ENCODE results near the gene DDX18. TPM values are rescaled to one million over a fixed set of nuclear protein-coding genes. Genes with fewer than 3 reads are reported as not detected.

DDX18 gene
- 10 to 100 TPM; 30.2 to 82.7 (median 53.3) TPM for total RNA-seq

DNA sequence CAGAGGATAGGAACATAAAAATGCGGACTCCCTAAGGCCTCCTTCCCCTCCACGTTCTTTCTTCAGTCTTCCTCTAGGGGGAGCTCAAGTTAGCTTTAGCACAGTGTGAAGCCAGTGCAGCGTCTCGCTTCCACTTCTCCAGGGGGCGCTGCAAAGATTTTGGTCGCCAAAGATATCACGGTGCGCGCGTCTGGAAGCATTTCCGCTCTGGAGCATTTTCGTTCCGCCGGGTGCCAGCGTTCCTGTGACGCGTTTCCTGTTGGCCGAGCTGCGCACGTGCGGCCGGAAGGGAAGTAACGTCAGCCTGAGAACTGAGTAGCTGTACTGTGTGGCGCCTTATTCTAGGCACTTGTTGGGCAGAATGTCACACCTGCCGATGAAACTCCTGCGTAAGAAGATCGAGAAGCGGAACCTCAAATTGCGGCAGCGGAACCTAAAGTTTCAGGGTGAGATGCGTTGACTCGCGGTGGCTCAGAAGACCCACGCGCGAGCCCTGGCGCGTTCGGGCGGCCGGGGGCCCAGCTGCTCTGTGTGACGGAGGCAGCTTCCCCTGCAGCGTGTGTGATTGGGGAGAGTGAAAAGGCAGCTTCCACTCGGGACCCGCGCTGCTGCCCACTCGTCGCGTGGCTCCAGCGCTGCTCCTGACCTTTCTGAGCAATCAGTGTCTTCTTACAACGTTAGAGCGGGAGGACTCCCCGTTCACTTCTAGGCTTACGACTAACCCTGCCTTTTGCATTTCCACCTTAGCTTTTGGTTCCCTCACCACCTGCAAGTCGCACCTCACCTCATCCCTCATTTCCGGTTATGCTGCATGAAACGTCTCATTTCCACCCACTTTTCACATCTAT is at the start of gene DDX18:
DDX18 (plus strand) TSS at position 275 of the 848 bp plus-strand sequence; CDS start at position 362, 87 bp downstream.
- Histone ChIP-seq H3K4me3 (peak within 1 kb of the TSS; percentile 72 to 79), H3K27me3 (no peaks in the 10 kb centered on the region), H3K9me3 (no peaks in the 10 kb centered on the region), H3K27ac (peak within 1 kb of the TSS; percentile 77 to 87), H3K4me1 (peaks cover 0 to 9% of the 10 kb centered on the region in 2 donors), H3K36me3 (no peaks in the 10 kb centered on the region)
- TF ChIP-seq POLR2A (IDR thresholded peaks at IDR 0.05): peak; percentile 39 to 45
- TF ChIP-seq, protein P1, sequence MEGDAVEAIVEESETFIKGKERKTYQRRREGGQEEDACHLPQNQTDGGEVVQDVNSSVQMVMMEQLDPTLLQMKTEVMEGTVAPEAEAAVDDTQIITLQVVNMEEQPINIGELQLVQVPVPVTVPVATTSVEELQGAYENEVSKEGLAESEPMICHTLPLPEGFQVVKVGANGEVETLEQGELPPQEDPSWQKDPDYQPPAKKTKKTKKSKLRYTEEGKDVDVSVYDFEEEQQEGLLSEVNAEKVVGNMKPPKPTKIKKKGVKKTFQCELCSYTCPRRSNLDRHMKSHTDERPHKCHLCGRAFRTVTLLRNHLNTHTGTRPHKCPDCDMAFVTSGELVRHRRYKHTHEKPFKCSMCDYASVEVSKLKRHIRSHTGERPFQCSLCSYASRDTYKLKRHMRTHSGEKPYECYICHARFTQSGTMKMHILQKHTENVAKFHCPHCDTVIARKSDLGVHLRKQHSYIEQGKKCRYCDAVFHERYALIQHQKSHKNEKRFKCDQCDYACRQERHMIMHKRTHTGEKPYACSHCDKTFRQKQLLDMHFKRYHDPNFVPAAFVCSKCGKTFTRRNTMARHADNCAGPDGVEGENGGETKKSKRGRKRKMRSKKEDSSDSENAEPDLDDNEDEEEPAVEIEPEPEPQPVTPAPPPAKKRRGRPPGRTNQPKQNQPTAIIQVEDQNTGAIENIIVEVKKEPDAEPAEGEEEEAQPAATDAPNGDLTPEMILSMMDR (IDR thresholded peaks at IDR 0.05): peak; percentile 98 to 100 (median 100)
- intact Hi-C loops (cut with DNase I; ENCODE audit: low total_unique reads): no loop called here
- DNase-seq: peak; percentile 97 to 98

DNA sequence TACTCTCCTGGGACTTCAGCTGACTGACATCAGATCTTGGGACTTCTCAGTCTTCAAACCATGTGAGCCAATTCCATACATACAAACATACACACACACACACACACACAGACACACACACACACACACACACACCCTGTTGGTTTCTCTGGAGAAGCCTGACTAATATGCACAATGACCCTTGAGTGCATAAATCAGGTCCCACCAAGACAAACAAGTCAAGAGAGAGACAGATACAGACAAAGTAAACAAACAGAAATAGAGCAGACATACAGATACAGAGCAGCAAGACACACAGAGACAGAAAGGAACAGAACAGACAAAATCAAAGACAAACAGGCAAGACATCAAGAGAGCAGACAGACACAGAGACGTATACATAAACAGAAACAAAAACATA is 43.8 kb upstream of the DDX18 start:
- Histone ChIP-seq H3K4me3 (no peak overlapping the region), H3K4me1 (no peaks in the 10 kb centered on the region), H3K9me3 (no peaks in the 10 kb centered on the region), H3K36me3 (no peaks in the 10 kb centered on the region), H3K27ac (no peak overlapping the region), H3K27me3 (no peaks in the 10 kb centered on the region)
- TF ChIP-seq, protein P1 (IDR thresholded peaks at IDR 0.05): no peak
- TF ChIP-seq POLR2A (IDR thresholded peaks at IDR 0.05): no peak
- no peak for DNase-seq
- intact Hi-C loops (cut with DNase I; ENCODE audit: low total_unique reads): no loop called here

DNA sequence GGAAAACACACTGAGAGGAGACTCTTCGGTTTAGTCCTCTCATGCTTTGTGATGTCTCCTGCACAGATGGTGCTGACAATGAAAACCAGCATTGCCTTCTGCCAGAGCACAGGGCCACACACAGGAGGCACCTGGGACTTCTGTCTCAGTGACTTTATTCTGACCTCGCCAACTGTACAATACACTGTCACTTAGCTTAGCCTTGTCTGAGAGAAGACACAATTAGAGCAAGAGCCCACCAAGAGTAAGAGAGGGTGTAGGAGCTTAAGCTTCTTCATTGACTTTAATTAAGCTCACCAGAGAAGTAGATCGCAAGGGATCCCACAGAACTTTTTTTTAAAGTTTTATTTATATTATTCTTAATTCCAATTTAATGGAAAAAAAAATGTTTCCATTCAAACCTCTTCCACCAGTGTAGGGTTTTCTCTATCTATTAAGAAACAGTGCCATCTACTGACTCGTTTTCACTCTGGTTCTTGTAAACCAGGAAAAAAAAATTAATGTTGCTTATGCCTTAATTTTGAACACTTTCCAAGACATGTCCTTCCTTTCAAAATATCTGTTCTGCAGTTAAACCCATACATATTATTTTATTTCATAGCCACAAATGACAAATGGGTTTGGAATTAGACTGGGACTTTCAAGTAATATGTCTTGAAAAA is 42.4 kb upstream of the DDX18 start:
- Histone ChIP-seq H3K36me3 (no peaks in the 10 kb centered on the region), H3K27ac (no peak overlapping the region), H3K27me3 (no peaks in the 10 kb centered on the region), H3K9me3 (no peaks in the 10 kb centered on the region), H3K4me1 (no peaks in the 10 kb centered on the region), H3K4me3 (no peak overlapping the region)
- intact Hi-C loops (cut with DNase I; ENCODE audit: low total_unique reads): no loop called here
- no peak for TF ChIP-seq POLR2A (IDR thresholded peaks at IDR 0.05)
- TF ChIP-seq, protein P1 (IDR thresholded peaks at IDR 0.05): no peak
- no peak for DNase-seq

DNA sequence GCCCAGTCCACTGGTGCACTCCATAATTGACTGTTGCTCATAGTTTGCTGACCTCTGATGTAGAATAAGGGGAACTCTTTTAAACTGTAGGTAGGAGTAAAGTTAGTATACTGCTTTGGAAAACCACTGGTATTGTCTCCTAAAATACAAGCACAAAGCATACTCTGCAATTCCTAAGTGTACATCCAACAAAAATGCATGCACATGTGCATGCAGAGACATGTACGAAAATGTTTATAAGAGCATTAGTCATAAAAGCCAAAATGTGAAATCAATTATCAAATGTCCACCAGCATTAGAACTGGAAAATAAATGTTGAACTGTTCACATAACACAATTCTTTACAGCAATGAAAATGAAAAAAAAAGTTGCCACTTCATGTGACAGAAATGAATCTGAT is 39.8 kb upstream of the DDX18 start:
- Histone ChIP-seq H3K27ac (no peak overlapping the region), H3K9me3 (no peaks in the 10 kb centered on the region), H3K36me3 (no peaks in the 10 kb centered on the region), H3K27me3 (no peaks in the 10 kb centered on the region), H3K4me1 (no peaks in the 10 kb centered on the region), H3K4me3 (no peak overlapping the region)
- DNase-seq: no peak
- intact Hi-C loops (cut with DNase I; ENCODE audit: low total_unique reads): no loop called here
- TF ChIP-seq, protein P1 (IDR thresholded peaks at IDR 0.05): no peak
- TF ChIP-seq POLR2A (IDR thresholded peaks at IDR 0.05): no peak

DNA sequence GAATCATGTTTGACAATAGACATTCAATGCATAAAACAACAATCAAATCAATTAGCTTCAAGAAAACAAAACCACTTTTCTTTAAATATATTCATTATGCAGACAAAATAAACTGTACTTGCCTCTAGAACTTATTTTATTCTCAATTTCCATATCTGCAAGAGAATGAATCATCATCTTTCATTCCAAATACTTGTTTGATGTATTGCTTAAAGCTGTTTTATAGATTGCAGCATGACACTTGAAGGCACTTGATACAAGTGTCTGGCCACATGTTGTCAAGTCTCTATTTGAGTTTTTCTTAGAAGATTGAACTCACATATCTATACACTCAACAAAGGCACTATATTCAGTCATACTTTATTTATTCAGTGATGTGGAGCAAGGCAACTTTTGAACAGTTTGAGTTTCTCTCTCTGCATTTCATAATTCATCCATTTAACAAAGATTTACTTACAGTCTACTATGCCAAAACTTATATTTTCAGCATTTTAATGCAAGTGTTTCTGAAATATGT is 38.7 kb upstream of the DDX18 start:
- H3K4me3 ChIP-seq: no peak overlapping the region
- no peaks in the 10 kb centered on the region for H3K4me1 ChIP-seq
- intact Hi-C loops (cut with DNase I; ENCODE audit: low total_unique reads): no loop called here
- TF ChIP-seq POLR2A (IDR thresholded peaks at IDR 0.05): no peak
- TF ChIP-seq, protein P1 (IDR thresholded peaks at IDR 0.05): no peak
- H3K36me3 ChIP-seq: no peaks in the 10 kb centered on the region
- DNase-seq: no peak
- H3K9me3 ChIP-seq: no peaks in the 10 kb centered on the region
- H3K27me3 ChIP-seq: no peaks in the 10 kb centered on the region
- H3K27ac ChIP-seq: no peak overlapping the region

All from uterus (tissue), 4 donors.